ENCODE results near the gene EZH1. TPM values are rescaled to one million over a fixed set of nuclear protein-coding genes. Genes with fewer than 3 reads are reported as not detected.

The EZH1 gene
- total RNA-seq, 1 experiment from 2014 or later = 22.8 TPM

DNA sequence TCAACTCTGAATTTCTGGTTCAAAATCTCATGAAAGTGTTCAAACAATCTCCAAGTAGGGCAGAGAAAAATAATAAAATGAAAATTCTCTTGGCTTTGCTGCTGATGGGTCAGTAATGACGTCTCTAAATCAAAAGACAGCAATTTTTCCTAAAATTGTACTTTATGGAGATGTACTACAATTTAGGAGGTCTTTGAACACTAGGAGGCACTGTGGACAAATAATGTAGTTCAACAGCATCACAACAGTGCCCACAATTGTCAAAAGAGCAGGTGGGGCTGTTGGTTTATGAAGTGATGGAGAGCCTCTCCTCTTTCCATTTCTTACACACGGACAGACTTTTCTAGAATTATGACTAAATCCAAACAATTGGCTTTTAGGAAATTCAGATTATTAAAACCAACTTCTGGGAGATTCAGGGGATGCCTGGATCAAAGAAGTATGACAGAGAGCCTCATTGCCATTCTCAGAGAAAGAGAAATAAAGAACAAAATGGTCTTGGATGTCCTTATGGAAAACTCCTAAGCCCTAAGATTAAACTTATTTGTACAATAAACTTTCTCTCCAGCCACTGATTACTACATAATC, 23.8 kb downstream of the EZH1 start:
- BruUV-seq (replicated peaks) = no TSS peak
- CTCF ChIA-PET = no interaction called here
- Histone ChIP-seq H3K79me2 (ENCODE audit: low read depth) (no peaks in the 10 kb centered on the region), H3K4me3 (no peak overlapping the region), H3F3A (ENCODE audit: insufficient read depth, low read depth) (no peaks in the 10 kb centered on the region), H4K20me1 (ENCODE audit: insufficient read depth) (no peaks in the 10 kb centered on the region), H3K9me2 (ENCODE audit: insufficient read depth) (no peaks in the 10 kb centered on the region), H3K4me2 (no peak overlapping the region), H3K9me3 (ENCODE audit: insufficient read depth, low read depth) (no peaks in the 10 kb centered on the region), H3K36me3 (ENCODE audit: low read depth) (no peaks in the 10 kb centered on the region), H2AFZ (no peak overlapping the region), H3K27me3 (ENCODE audit: insufficient read depth, low read depth) (no peaks in the 10 kb centered on the region), H3K4me1 (replicated peaks; ENCODE audit: insufficient read depth) (no peaks in the 10 kb centered on the region), H3K27ac (no peak overlapping the region)
- peak in 1 of 2 experiments; percentile 5 for DNase-seq
- intact Hi-C loops (cut with micrococcal nuclease; ENCODE audit: unreplicated experiment) = loop anchor here (2.0 to 5.0 kb wide), 3 partner anchors 42 to 216 kb away; partner anchors contain the start of gene BECN1
- POLR2A ChIA-PET (ENCODE audit: unreplicated experiment) = no interaction called here
- TF ChIP-seq, protein P1, sequence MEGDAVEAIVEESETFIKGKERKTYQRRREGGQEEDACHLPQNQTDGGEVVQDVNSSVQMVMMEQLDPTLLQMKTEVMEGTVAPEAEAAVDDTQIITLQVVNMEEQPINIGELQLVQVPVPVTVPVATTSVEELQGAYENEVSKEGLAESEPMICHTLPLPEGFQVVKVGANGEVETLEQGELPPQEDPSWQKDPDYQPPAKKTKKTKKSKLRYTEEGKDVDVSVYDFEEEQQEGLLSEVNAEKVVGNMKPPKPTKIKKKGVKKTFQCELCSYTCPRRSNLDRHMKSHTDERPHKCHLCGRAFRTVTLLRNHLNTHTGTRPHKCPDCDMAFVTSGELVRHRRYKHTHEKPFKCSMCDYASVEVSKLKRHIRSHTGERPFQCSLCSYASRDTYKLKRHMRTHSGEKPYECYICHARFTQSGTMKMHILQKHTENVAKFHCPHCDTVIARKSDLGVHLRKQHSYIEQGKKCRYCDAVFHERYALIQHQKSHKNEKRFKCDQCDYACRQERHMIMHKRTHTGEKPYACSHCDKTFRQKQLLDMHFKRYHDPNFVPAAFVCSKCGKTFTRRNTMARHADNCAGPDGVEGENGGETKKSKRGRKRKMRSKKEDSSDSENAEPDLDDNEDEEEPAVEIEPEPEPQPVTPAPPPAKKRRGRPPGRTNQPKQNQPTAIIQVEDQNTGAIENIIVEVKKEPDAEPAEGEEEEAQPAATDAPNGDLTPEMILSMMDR (conservative IDR thresholded peaks at IDR 0.05) = peak; percentile 82
- TF ChIP-seq EZH2 (IDR thresholded peaks at IDR 0.05; ENCODE audit: low read depth) = no peak

DNA sequence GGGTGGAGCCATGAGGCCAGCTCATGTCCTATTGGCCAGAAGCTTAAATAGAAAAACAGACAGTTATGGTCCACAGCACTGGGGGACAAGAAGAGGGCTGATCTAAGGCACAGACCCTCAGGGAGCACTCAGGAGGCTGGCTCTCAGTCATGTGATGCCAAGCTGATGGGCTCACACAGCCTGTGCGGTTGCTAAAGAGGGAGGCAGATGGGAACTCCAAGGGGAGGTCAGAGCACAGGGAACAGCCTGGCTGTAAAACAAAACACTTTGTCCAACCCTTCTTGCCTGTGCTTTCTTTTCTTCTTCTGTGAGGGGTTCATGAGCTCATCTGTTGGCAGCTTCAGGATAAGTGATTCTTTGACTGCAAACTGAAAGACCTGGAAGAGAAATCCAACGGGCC, 35.3 kb downstream of the EZH1 start:
- intact Hi-C loops (cut with micrococcal nuclease; ENCODE audit: unreplicated experiment) = no loop called here
- no peaks in the 10 kb centered on the region for H3K36me3 ChIP-seq (ENCODE audit: low read depth)

DNA sequence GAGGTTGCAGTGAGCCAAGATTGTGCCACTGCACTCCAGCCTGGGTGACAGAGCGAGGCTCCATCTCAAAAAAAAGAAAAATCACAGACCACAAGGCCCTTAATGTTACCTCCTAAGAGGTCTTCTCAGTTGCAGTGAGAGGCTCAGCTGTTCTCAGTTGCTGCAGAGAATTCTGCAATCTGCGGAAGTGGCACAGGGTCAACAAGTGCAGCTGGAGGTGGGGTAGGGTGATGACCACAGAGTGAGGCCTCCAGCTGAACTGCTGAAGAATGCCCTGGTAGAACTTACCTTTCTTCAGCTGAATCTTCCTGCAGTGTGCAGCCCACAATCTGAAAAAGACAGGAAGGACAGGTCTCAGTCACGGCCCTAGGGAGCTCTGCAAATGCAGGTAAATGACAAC, 36.3 kb downstream of the EZH1 start:
- Histone ChIP-seq H3F3A (ENCODE audit: insufficient read depth, low read depth) (no peaks in the 10 kb centered on the region; the same call in 1 of the 2 replicates), H3K79me2 (ENCODE audit: low read depth) (no peaks in the 10 kb centered on the region), H2AFZ (no peak overlapping the region), H3K4me1 (replicated peaks; ENCODE audit: insufficient read depth) (no peaks in the 10 kb centered on the region), H3K36me3 (ENCODE audit: low read depth) (no peaks in the 10 kb centered on the region), H3K4me3 (no peak overlapping the region), H3K27ac (no peak overlapping the region), H3K4me2 (no peak overlapping the region), H3K9me3 (ENCODE audit: insufficient read depth, low read depth) (no peaks in the 10 kb centered on the region), H3K27me3 (ENCODE audit: insufficient read depth, low read depth) (no peaks in the 10 kb centered on the region), H4K20me1 (ENCODE audit: insufficient read depth) (no peaks in the 10 kb centered on the region), H3K9me2 (ENCODE audit: insufficient read depth) (no peaks in the 10 kb centered on the region)
- no TSS peak for BruUV-seq (replicated peaks)
- intact Hi-C loops (cut with micrococcal nuclease; ENCODE audit: unreplicated experiment) = no loop called here
- CTCF ChIA-PET = interaction anchor here (0.6 kb wide), 2 partner anchors 132 to 731 kb away, joined by 3 read pairs; no protein-coding TSS in a partner anchor
- TF ChIP-seq, protein P1 (conservative IDR thresholded peaks at IDR 0.05) = no peak
- TF ChIP-seq EZH2 (IDR thresholded peaks at IDR 0.05; ENCODE audit: low read depth) = no peak
- POLR2A ChIA-PET (ENCODE audit: unreplicated experiment) = no interaction called here
- no peak for DNase-seq

More for the DNA sequence above, 35.3 kb downstream of the EZH1 start:
- H3F3A ChIP-seq (ENCODE audit: insufficient read depth, low read depth) = no peaks in the 10 kb centered on the region; the same call in 1 of the 2 replicates
- H4K20me1 ChIP-seq (ENCODE audit: insufficient read depth) = no peaks in the 10 kb centered on the region
- H2AFZ ChIP-seq = no peak overlapping the region
- no peaks in the 10 kb centered on the region for H3K9me3 ChIP-seq (ENCODE audit: insufficient read depth, low read depth)
- H3K27ac ChIP-seq = no peak overlapping the region
- DNase-seq = no peak
- TF ChIP-seq, protein P1 (conservative IDR thresholded peaks at IDR 0.05) = no peak
- no peak for TF ChIP-seq EZH2 (IDR thresholded peaks at IDR 0.05; ENCODE audit: low read depth)
- ChIA-PET CTCF (no interaction called here), POLR2A (ENCODE audit: unreplicated experiment) (no interaction called here)
- no peak overlapping the region for H3K4me2 ChIP-seq
- BruUV-seq (replicated peaks) = no TSS peak
- H3K4me3 ChIP-seq = no peak overlapping the region
- no peaks in the 10 kb centered on the region for H3K79me2 ChIP-seq (ENCODE audit: low read depth)
- H3K27me3 ChIP-seq (ENCODE audit: insufficient read depth, low read depth) = no peaks in the 10 kb centered on the region
- H3K9me2 ChIP-seq (ENCODE audit: insufficient read depth) = no peaks in the 10 kb centered on the region
- H3K4me1 ChIP-seq (replicated peaks; ENCODE audit: insufficient read depth) = no peaks in the 10 kb centered on the region

All from PC-9 (cell line).